MCF 10A (cell line): ENCODE data around the gene LRAT. TPM values are rescaled to one million over a fixed set of nuclear protein-coding genes. Genes with fewer than 3 reads are reported as not detected.
"Not testable (repeated sequence)": the region's sequence is repeated elsewhere in the genome, so short reads cannot be mapped to it uniquely, and the experiment has no call there.

Experiments used
- BruUV-seq: library from RNA; stranded (reverse); fragments of 400-500 nt; replicated peaks from 2 replicates; lab custom pipeline; 2021; lab: Mats Ljungman, UMichigan
- CTCF ChIA-PET: fragments of 300-600 bp; sonication (Branson Sonifier 250); formaldehyde crosslinking; extraction: SDS; loops from one replicate; lab custom pipeline; 2021; ENCODE audit warnings: antibody characterized with exemption, inconsistent platforms; lab: Yijun Ruan, JAX
- POLR2A ChIA-PET: fragments of 300-600, 350-650 bp; sonication (Branson Sonifier 250); formaldehyde crosslinking; extraction: SDS; loops from one replicate; lab custom pipeline; 2020; ENCODE audit warnings: antibody characterized with exemption, inconsistent platforms; lab: Yijun Ruan, JAX
- DNase-seq: peaks from one replicate; pipeline ENCODE4 v3.0.0-alpha.2; 2018; ENCODE audit not compliant: unreplicated experiment
- H3K27ac Mint-ChIP-seq: one replicate; pipeline ENCODE4 v1.8.0; 2022; ENCODE audit warnings: mild to moderate bottlenecking, low read depth, mixed read lengths; ENCODE audit not compliant: unreplicated experiment
- H3K27me3 Mint-ChIP-seq: one replicate; pipeline ENCODE4 v1.8.0; 2022; ENCODE audit warnings: mixed read lengths; ENCODE audit not compliant: insufficient read depth, unreplicated experiment
- H3K36me3 Mint-ChIP-seq: one replicate; pipeline ENCODE4 v1.8.0; 2022; ENCODE audit warnings: mild to moderate bottlenecking, moderate library complexity, mixed read lengths; ENCODE audit not compliant: insufficient read depth, unreplicated experiment
- H3K4me1 Mint-ChIP-seq: one replicate; pipeline ENCODE4 v1.8.0; 2022; ENCODE audit warnings: mixed read lengths; ENCODE audit not compliant: insufficient read depth, unreplicated experiment
- H3K4me3 Mint-ChIP-seq: one replicate; pipeline ENCODE4 v1.8.0; 2022; ENCODE audit warnings: mild to moderate bottlenecking, moderate library complexity, mixed read lengths; ENCODE audit not compliant: unreplicated experiment
- H3K9me3 Mint-ChIP-seq: one replicate; pipeline ENCODE4 v1.8.0; 2022; ENCODE audit warnings: mixed read lengths; ENCODE audit not compliant: unreplicated experiment
- intact Hi-C: fragments of 100-400 bp; cut with micrococcal nuclease; formaldehyde crosslinking; loops from 2 replicates; pipeline ENCODE4 v1.14.1; 2022
- total RNA-seq: library from RNA; stranded (reverse); gene quantifications from 2 replicates; pipeline ENCODE4 v1.2.3, GENCODE V29; 2022
- TF ChIP-seq, protein P1 (sequence below): fragments of 200-600 bp; IDR thresholded peaks from one replicate; pipeline ENCODE4 v1.8.0; 2022; ENCODE audit warnings: antibody characterized with exemption, mild to moderate bottlenecking; ENCODE audit not compliant: unreplicated experiment

Gene LRAT
- total RNA-seq, 1 experiment from 2014 or later: 5.8 TPM

DNA sequence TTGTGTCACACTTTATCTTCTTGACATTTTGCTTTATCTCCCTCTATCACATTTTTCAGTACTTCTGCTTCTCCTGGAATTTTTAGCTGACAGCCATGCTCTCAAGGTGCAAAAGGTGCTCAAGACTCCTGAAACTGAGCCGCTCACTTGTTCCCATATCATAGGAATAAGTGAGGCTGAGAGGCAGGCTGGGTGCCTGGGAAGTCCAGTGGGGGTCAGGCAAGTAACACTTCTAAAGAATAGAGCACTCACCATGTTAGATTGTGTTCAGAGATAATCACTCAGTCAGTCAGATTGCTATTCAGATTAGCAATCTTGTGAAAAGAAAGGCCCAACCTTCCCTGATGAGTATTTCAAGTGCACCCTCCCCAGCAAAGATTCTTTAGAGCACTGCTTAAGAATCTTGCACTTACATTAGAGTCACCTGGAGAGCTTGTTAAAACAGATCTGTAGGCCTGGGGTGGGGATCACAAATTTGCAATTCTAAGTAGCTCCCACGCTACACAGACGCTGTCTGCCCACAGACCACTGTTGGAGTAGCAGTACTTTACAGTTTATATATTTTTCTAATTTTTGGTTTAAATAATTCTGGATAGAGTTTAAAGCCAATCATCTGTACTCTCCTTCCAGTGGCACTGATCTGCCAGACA lies 23.1 kb upstream of the LRAT start:
- POLR2A ChIA-PET: interaction anchor here (0.6 to 6.6 kb wide), 5 partner anchors 10 to 642 kb away, joined by 3 to 43 read pairs (median 3); partner anchors contain the start of gene LRAT
- Mint-ChIP-seq H3K36me3 (peaks cover 5% of the 10 kb centered on the region), H3K9me3 (peaks cover 8% of the 10 kb centered on the region), H3K27ac (peak overlapping the region; percentile 93), H3K4me1 (peaks cover 33% of the 10 kb centered on the region), H3K4me3 (no peak overlapping the region), H3K27me3 (no peaks in the 10 kb centered on the region)
- BruUV-seq: no TSS peak
- intact Hi-C loops: no loop called here
- DNase-seq: peak; percentile 0
- CTCF ChIA-PET: interaction anchor here (0.7 to 2.9 kb wide), 7 partner anchors 8 to 57 kb away, joined by 3 to 10 read pairs (median 4); partner anchors contain the start of gene LRAT
- TF ChIP-seq, protein P1, sequence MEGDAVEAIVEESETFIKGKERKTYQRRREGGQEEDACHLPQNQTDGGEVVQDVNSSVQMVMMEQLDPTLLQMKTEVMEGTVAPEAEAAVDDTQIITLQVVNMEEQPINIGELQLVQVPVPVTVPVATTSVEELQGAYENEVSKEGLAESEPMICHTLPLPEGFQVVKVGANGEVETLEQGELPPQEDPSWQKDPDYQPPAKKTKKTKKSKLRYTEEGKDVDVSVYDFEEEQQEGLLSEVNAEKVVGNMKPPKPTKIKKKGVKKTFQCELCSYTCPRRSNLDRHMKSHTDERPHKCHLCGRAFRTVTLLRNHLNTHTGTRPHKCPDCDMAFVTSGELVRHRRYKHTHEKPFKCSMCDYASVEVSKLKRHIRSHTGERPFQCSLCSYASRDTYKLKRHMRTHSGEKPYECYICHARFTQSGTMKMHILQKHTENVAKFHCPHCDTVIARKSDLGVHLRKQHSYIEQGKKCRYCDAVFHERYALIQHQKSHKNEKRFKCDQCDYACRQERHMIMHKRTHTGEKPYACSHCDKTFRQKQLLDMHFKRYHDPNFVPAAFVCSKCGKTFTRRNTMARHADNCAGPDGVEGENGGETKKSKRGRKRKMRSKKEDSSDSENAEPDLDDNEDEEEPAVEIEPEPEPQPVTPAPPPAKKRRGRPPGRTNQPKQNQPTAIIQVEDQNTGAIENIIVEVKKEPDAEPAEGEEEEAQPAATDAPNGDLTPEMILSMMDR: no peak

DNA sequence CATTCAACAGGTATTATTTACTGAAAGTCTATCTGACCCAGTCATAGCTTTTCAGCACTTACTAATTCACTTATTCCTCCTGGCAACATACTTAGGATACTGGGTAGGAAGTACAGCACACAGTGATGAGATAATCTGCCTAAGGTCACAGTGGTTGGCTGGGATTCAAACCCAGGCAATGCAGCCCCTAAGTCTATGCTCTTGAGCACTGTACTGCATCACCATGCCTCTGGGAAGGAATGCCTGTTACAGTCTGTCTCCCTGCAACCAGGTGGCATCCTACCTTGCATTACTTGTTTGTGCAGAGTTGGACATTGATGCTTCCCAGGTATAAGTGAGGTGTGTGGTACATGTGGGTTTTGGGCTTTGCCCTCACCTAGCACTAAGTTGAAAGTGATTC lies 21.5 kb upstream of the LRAT start:
- CTCF ChIA-PET: interaction anchor here (0.9 to 1.4 kb wide), 5 partner anchors 8 to 103 kb away, joined by 3 to 5 read pairs (median 3); no protein-coding TSS in a partner anchor
- POLR2A ChIA-PET: interaction anchor here (6.6 kb wide), 1 partner anchor 23 kb away, joined by 43 read pairs; the partner anchor contains the start of gene LRAT
- Mint-ChIP-seq H3K4me1 (peaks cover 25% of the 10 kb centered on the region), H3K4me3 (no peak overlapping the region), H3K27ac (no peak overlapping the region), H3K27me3 (no peaks in the 10 kb centered on the region), H3K36me3 (peaks cover 5% of the 10 kb centered on the region), H3K9me3 (no peaks in the 10 kb centered on the region)
- intact Hi-C loops: no loop called here
- TF ChIP-seq, protein P1: no peak
- DNase-seq: no peak
- BruUV-seq: no TSS peak

DNA sequence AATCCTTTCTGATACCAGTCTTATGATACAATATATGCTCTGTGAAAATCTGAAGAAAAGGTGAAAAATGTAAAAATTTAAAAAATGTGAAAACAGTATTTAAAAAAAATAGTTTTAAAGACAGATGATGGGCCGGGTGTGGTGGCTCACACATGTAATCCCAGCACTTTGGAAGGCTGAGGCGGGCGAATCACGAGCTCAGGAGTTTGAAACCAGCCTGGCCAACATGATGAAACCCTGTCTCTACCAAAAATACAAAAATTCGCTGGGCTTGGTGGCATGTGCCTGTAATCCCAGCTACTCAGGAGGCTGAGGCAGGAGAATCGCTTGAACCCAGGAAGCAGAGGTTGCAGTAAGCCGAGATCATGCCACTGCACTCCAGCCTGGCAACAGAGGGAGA lies 20.2 kb upstream of the LRAT start:
- DNase-seq, H3K4me3 Mint-ChIP-seq, H3K27me3 Mint-ChIP-seq, BruUV-seq, intact Hi-C loops, H3K36me3 Mint-ChIP-seq, H3K9me3 Mint-ChIP-seq, H3K27ac Mint-ChIP-seq: not testable (repeated sequence)
- CTCF ChIA-PET: interaction anchor here (0.7 to 1.4 kb wide), 2 partner anchors 9 to 55 kb away, joined by 3 to 7 read pairs; no protein-coding TSS in a partner anchor
- H3K4me1 Mint-ChIP-seq: peaks cover 17% of the 10 kb centered on the region
- POLR2A ChIA-PET: interaction anchor here (6.6 kb wide), 1 partner anchor 21 kb away, joined by 43 read pairs; the partner anchor contains the start of gene LRAT

DNA sequence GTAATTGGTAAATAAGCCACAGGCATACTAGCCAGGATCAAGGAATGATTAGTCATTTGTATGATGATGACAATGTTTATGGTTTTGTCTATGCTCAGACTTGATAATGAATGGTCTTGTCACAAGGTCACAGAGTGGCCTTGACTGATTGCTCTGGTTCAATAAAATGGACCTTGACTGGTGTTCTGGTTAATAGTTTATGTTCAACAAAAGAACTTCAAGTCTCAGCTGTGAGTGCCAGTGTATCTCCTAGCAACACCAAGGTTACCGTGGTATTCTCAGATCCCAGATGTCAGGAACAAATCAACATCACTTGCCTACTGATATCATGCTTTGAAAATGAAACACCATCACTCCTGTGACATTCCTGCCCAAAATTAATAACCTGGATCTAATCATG lies 16.3 kb upstream of the LRAT start:
- CTCF ChIA-PET: no interaction called here
- no peaks in the 10 kb centered on the region for H3K36me3 Mint-ChIP-seq
- H3K9me3 Mint-ChIP-seq: no peaks in the 10 kb centered on the region
- TF ChIP-seq, protein P1: no peak
- no peaks in the 10 kb centered on the region for H3K27me3 Mint-ChIP-seq
- intact Hi-C loops: no loop called here
- no peak for DNase-seq
- BruUV-seq: no TSS peak
- peaks cover 2% of the 10 kb centered on the region for H3K4me1 Mint-ChIP-seq
- H3K4me3 Mint-ChIP-seq: no peak overlapping the region
- H3K27ac Mint-ChIP-seq: no peak overlapping the region
- POLR2A ChIA-PET: no interaction called here
